Measurements from ENCODE around the gene CDO1.
"Not testable (repeated sequence)": the region's sequence is repeated elsewhere in the genome, so short reads cannot be mapped to it uniquely, and the experiment has no call there.

CDO1 gene

DNA sequence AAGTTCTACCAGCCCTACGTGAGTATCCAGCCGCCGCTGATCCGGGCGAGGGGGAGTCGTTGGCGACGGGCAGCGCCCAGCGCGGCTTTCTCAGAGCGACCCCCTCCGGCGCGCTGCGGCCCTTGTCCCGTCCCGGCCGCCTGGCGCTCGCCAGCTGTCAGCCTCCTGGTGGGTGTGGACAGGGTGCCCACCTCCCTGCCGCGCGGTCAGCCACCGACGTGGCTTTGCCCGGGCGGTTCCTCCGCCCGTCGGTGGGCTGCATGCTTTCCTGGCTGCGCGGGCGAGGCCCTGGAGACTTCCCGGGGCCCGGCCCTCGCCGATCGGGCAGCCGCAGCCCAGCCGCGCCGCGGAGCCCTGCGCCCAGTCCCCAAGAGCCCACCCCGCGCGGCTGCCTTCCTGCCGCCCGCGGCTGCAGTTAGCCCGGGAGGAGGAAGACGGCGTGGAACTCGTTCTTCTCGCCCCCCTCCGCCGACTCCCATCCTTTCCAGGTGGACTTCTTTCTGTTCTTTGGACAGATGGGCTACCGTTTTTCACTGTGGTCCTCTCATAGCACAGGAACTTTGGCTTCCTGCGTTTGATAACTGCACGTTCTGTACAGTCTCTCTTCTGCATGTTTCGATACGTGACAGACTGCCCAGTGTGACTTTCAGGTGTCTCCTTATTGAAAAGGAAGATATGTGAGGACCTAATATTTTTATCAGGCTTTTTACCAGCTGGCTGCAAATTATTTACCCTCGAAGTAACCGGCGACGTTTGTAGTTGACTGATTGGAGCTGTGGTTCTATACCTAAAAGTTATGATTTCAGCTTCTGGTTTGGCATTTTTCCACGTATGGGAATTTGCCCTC, 25.9 kb upstream of the CDO1 start:
- intact Hi-C loops (cut with micrococcal nuclease): loop anchor here (5.0 kb wide), 3 partner anchors 225 to 570 kb away; partner anchors contain the start of gene COMMD10
- H3K4me1 Mint-ChIP-seq (ENCODE audit: low read depth): peaks cover 39% of the 10 kb centered on the region
- peak overlapping the region; percentile 93 for H3K4me3 Mint-ChIP-seq
- H3K27me3 Mint-ChIP-seq: no peaks in the 10 kb centered on the region
- no peaks in the 10 kb centered on the region for H3K9me3 Mint-ChIP-seq
- H3K27ac Mint-ChIP-seq: peak overlapping the region; percentile 99
- H3K36me3 Mint-ChIP-seq (ENCODE audit: low read depth): peaks cover 18% of the 10 kb centered on the region

DNA sequence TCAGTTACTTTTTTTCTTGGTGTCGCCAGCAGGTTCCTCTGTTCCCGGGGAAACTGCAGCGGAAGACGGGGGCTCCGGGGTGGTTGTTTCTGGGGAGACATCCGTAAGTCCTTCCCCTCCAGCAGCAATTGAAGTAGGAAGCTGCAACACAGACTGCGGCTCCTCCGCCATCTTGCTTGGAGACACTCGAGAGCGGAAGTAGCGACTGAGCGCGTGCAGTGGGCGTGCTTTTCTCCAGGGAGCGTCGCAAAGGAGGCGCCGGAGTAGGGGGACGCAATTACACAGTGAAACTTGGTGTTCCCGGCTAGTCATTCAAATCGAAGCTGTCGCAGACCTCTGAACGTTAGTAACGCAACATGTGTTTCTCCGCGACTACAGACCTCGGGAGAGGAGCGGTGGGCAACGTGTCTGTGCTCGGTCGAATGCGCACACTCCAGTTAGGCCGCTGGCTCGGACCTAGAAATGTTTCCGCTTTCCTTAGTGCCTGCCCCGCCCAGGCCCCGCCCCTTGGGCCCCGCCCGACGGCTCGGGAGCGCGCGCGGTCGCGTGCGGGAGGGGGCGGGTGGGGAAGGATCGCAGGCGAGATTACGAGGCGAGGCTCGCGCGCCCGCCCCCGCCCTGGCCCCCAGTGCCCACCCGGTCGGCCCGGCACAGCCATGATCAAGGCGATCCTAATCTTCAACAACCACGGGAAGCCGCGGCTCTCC, 25.1 kb upstream of the CDO1 start, which contains the start of the genes AP3S1 and ATG12:
AP3S1 (plus strand) TSS at position 554 of the 707 bp plus-strand sequence; CDS start at position 657, 103 bp downstream.
ATG12 (minus strand) TSS at position 184 of the 707 bp plus-strand sequence; CDS start at position 171, 13 bp downstream.
- Mint-ChIP-seq H3K9me3 (no peaks in the 10 kb centered on the region), H3K36me3 (ENCODE audit: low read depth) (peaks cover 26% of the 10 kb centered on the region), H3K27ac (peak within 1 kb of the TSS; percentile 99), H3K4me1 (ENCODE audit: low read depth) (peaks cover 39% of the 10 kb centered on the region), H3K27me3 (no peaks in the 10 kb centered on the region), H3K4me3 (peak within 1 kb of the TSS; percentile 93)
- intact Hi-C loops (cut with micrococcal nuclease): loop anchor here (1.0 to 5.0 kb wide), 5 partner anchors 215 to 569 kb away; partner anchors contain the start of genes COMMD10, FEM1C and TMED7

DNA sequence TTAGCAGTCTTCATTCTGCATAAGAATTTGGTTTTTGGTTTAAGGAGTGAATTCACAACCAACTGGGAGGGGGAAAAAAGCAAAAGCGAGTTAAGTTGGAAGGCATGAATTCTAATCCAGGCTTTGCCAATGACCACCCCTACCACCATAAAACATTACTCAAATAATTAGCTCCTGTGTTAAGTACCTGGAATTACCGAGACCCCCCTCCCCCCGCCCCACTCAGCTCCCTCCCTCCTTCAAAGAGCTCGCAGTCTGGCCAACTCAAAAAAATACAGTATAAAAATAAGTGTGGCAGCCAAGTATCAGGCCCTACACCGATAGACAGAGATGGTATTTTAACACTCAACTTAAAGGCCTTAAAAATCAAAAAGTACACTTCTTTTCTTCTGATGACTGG, 24.4 kb upstream of the CDO1 start:
- Mint-ChIP-seq H3K36me3 (ENCODE audit: low read depth) (peaks cover 32% of the 10 kb centered on the region), H3K4me3 (peak overlapping the region; percentile 93), H3K9me3 (no peaks in the 10 kb centered on the region), H3K27ac (peak overlapping the region; percentile 99), H3K27me3 (no peaks in the 10 kb centered on the region), H3K4me1 (ENCODE audit: low read depth) (peaks cover 44% of the 10 kb centered on the region)
- intact Hi-C loops (cut with micrococcal nuclease): loop anchor here (1.0 to 5.0 kb wide), 5 partner anchors 215 to 569 kb away; partner anchors contain the start of genes COMMD10, FEM1C and TMED7

DNA sequence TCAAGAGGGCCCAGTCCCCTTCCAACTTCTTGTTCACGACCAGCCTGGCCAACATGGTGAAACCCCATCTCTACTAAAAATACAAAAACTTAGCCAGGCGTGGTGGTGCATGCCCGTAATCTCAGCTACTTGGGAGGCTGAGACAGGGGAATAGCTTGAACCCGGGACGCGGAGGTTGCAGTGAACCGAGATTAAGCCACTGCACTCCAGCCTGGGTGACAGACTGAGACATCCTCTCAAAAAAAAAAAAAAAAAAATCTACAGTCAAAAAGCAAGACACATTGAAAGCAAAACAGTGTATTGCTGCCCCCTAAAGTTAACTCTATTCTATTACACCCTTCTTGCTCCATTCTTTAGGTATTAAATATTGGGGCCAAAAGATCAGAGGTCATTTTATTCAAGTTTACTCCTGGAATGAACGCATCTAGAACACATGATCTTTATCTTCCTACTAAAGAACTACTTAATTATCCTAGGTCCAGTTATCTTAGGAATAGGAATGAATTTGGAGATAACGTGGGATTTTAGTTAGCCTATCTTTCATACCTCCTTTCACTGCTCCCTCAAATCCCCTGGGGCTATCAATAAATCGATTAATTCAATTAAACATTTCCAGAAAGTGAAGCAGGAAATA, 22.5 kb upstream of the CDO1 start:
- peaks cover 43% of the 10 kb centered on the region for H3K4me1 Mint-ChIP-seq (ENCODE audit: low read depth)
- peaks cover 50% of the 10 kb centered on the region for H3K36me3 Mint-ChIP-seq (ENCODE audit: low read depth)
- no peaks in the 10 kb centered on the region for H3K9me3 Mint-ChIP-seq
- intact Hi-C loops (cut with micrococcal nuclease): loop anchor here (2.0 to 5.0 kb wide), 2 partner anchors 202 to 532 kb away; no protein-coding TSS in a partner anchor
- H3K27me3 Mint-ChIP-seq: no peaks in the 10 kb centered on the region
- H3K27ac Mint-ChIP-seq: no peak overlapping the region
- H3K4me3 Mint-ChIP-seq: peak overlapping the region; percentile 50

DNA sequence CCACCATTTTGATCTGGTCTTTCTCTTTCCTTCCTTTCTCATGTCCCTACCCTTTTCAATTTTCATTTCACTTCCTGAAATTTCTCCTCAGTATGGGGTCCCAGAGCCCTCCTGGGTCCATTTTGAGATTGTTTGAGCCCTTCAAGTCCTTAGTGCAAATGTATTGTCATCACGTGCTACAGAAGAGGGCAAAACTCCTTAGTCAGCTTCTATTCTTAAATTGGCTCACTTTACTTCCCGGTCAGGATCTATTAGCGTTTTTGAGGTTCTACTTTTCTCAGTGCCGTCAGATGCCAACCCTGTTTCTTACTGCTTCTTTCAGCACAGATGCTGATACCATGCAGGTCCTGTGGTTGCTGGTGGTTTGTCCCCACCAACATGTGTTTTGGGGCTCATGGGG, 19.0 kb upstream of the CDO1 start:
- Mint-ChIP-seq H3K36me3 (ENCODE audit: low read depth) (peaks cover 58% of the 10 kb centered on the region), H3K4me3 (no peak overlapping the region), H3K4me1 (ENCODE audit: low read depth) (peaks cover 30% of the 10 kb centered on the region), H3K27ac (no peak overlapping the region), H3K9me3 (no peaks in the 10 kb centered on the region), H3K27me3 (no peaks in the 10 kb centered on the region)
- intact Hi-C loops (cut with micrococcal nuclease): loop anchor here (5.0 kb wide), 1 partner anchor 528 kb away; no protein-coding TSS in a partner anchor

DNA sequence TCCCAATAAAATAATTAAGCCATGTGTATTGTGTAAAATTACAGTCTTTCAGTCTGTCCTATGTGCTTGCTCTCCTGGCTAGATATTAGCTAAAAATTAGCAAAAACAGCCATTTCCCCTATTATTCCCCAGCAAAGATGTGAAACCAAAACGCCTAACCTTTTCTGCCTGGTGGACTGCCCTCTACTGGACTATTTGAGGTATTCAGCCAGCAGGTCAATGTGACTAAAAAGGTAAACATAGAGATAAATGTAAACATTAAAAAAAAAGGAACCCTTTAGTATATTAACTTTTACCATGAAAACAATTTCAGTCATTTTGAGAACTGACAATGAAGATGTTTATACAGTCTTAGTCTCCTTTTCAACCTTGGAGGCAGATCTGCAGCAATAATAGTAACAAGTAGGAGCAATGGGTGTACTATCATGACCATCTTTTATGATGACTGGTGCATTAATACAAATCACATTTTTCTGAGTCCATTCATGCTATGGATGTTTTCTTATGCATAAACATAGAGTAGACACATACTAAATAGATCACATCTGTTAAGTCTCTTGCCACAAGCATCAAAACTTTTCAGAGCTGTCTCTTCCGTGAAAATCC, 14.8 kb upstream of the CDO1 start:
- intact Hi-C loops (cut with micrococcal nuclease): no loop called here
- Mint-ChIP-seq H3K4me1 (ENCODE audit: low read depth) (peaks cover 9% of the 10 kb centered on the region), H3K4me3 (no peak overlapping the region), H3K27me3 (no peaks in the 10 kb centered on the region), H3K36me3 (ENCODE audit: low read depth) (peaks cover 58% of the 10 kb centered on the region), H3K9me3 (peaks cover 7% of the 10 kb centered on the region), H3K27ac (no peak overlapping the region)

DNA sequence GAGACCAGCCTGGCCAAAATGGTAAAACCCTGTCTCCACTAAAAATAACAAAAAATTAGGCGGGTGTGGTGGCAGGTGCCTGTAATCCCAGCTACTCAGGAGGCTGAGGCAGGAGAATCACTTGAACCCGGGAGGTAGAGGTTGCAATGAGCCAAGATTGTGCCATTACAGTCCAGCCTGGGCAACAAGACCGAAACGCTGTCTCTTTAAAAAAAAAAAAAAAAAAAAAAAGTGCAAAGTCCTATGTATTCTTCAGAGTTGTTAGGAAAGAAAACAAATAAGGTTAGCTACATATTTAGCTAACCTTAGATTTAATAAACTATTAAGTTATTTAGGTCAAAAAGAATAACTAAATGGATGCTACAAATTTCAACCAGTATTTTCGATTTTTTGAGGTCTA, 13.5 kb upstream of the CDO1 start:
- Mint-ChIP-seq H3K9me3 (peaks cover 21% of the 10 kb centered on the region), H3K4me3 (no peak overlapping the region), H3K36me3 (ENCODE audit: low read depth) (peaks cover 44% of the 10 kb centered on the region), H3K27ac (no peak overlapping the region), H3K4me1 (ENCODE audit: low read depth) (no peaks in the 10 kb centered on the region), H3K27me3 (no peaks in the 10 kb centered on the region)
- intact Hi-C loops (cut with micrococcal nuclease): no loop called here

DNA sequence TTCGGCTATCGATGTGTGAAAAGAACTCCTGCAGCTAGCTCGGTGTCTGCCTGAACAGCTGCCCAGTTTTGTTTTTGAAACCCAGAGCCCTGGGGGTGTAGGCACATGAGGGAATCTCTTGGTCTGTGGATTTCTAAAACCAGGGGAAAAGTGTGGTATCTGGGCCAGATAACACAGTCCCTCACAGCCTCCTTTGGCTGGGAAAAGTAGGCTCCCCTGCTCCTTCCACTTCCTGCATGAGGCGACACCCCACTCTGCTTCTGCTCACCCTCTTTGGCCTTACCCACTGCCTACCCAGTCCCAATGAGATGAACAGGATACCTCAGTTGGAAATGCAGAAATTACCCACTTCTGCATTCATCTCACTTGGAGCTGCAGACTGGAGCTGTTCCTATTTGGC, 9.5 kb upstream of the CDO1 start:
- Mint-ChIP-seq H3K4me3 (no peak overlapping the region), H3K9me3 (peaks cover 26% of the 10 kb centered on the region), H3K27ac (no peak overlapping the region), H3K4me1 (ENCODE audit: low read depth) (no peaks in the 10 kb centered on the region), H3K36me3 (ENCODE audit: low read depth) (peaks cover 20% of the 10 kb centered on the region), H3K27me3 (peaks cover 3% of the 10 kb centered on the region)
- intact Hi-C loops (cut with micrococcal nuclease): no loop called here

DNA sequence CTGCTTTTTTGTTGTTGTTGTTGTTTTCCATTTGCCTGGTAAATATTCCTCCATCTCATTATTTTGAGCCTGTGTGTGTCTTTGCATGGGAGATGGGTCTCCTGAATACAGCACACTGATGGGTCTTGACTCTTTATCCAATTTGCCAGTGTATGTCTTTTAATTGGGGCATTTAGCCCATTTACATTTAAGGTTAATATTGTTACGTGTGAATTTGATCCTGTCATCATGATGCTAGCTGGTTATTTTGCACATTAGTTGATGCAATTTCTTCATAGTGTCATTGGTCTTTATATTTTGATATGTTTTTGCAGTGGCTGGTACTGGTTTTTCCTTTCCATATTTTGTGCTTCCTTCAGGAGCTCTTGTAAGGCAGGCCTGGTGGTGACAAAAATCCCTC, 8.5 kb upstream of the CDO1 start:
- intact Hi-C loops (cut with micrococcal nuclease); H3K4me3 Mint-ChIP-seq; H3K27ac Mint-ChIP-seq; H3K4me1 Mint-ChIP-seq (ENCODE audit: low read depth): not testable (repeated sequence)
- Mint-ChIP-seq H3K27me3 (peaks cover 10% of the 10 kb centered on the region), H3K36me3 (ENCODE audit: low read depth) (peaks cover 18% of the 10 kb centered on the region), H3K9me3 (peaks cover 26% of the 10 kb centered on the region)

DNA sequence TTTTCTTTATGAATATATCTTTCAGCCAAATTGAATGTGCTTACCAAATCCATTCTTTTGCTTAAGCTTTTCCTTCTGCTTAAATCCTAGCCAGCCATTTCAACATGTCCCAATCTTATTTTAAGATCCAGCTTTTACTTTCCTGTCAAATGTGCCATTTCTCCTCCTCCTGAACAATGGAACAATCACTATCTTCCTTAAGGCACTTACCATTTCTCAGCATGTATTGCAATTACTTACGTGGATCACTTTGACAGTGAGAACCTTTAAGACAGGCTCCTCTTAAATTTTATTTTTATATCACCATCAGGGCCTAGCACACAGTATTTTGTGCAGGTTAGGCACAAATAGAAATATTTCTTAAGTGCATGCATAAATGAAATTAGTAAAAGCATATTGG, 4.4 kb upstream of the CDO1 start:
- peaks cover 15% of the 10 kb centered on the region for H3K9me3 Mint-ChIP-seq
- no peak overlapping the region for H3K27ac Mint-ChIP-seq
- H3K4me3 Mint-ChIP-seq: no peak overlapping the region
- H3K27me3 Mint-ChIP-seq: peaks cover 38% of the 10 kb centered on the region
- no peaks in the 10 kb centered on the region for H3K36me3 Mint-ChIP-seq (ENCODE audit: low read depth)
- peaks cover 12% of the 10 kb centered on the region for H3K4me1 Mint-ChIP-seq (ENCODE audit: low read depth)
- intact Hi-C loops (cut with micrococcal nuclease): no loop called here

DNA sequence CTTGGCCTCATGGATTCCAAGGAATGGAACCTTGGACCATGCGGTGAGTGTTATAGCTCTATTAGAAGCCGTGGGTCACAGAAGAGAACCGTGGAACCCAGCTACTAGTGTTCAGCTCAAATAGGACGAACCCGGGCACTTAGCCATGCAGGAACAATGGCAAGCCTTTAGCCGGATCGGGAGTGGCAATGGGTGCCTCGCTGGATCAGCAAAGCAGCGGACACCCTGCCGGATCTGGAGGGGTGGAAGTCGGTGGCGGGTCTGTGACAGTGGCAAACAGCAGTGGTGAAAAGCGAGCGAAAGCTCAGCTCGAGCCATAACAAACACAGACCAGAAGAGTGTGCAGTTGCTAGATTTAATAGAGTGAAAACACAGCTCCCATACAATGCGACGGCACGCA, 2.4 kb upstream of the CDO1 start:
- intact Hi-C loops (cut with micrococcal nuclease): loop anchor here (5.0 kb wide), 1 partner anchor 172 kb away; no protein-coding TSS in a partner anchor
- H3K4me1 Mint-ChIP-seq (ENCODE audit: low read depth): peaks cover 22% of the 10 kb centered on the region
- no peaks in the 10 kb centered on the region for H3K9me3 Mint-ChIP-seq
- no peak overlapping the region for H3K4me3 Mint-ChIP-seq
- no peaks in the 10 kb centered on the region for H3K36me3 Mint-ChIP-seq (ENCODE audit: low read depth)
- no peak overlapping the region for H3K27ac Mint-ChIP-seq
- H3K27me3 Mint-ChIP-seq: peaks cover 58% of the 10 kb centered on the region

DNA sequence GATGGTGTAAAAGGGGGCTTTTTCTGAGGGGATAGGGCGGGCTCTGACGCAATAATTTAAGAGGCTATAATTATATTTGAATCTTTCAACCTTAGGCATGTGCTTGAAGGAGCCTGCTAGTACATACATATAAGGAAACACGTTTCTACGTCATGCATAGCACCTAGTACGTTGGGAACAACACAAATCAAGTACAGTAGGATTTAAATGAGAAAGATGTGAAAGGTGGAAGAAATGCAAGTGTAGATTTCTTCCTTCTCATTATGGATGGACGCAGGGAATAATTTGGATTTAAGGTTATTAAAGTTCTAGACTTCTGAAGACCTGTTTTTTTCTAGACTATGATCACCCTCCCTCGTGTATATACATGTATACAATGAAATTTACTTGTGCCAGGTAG, 927 bp upstream of the CDO1 start:
- peaks cover 69% of the 10 kb centered on the region for H3K27me3 Mint-ChIP-seq

DNA sequence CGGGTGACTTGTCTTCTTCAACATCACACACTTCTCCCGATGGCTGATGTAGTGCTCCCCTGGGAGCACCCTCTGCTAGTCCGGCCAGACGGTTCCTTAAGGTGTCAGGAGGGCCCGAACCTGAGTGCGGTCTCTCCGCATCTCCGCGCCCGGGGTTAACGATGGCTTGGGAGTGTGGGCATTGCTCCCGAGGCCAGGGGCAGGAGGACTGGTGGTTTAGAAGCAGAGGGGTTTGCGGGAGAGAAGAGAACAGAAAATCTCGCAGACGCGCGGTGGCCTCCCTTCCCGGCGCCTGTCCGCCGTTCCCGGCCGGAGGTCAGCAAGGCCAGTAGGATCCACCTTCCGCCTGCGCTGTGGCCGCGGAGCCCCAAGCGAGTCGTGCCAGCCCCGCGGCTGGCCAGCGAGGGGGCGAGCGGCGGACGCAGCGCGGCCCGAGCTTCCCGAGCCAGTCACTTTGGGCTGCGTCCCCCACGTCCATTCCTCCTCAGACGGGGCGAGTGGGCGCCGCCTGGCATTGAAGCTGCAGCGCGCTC, 700 bp downstream of the CDO1 start:
- intact Hi-C loops (cut with micrococcal nuclease): loop anchor here (5.0 kb wide), 1 partner anchor 168 kb away; no protein-coding TSS in a partner anchor
- Mint-ChIP-seq H3K27ac (no peak overlapping the region), H3K9me3 (no peaks in the 10 kb centered on the region), H3K4me1 (ENCODE audit: low read depth) (peaks cover 22% of the 10 kb centered on the region), H3K4me3 (peak overlapping the region; percentile 49), H3K36me3 (ENCODE audit: low read depth) (no peaks in the 10 kb centered on the region), H3K27me3 (peaks cover 72% of the 10 kb centered on the region)

More for the DNA sequence above, 927 bp upstream of the CDO1 start:
- Mint-ChIP-seq H3K4me3 (no peak overlapping the region), H3K27ac (no peak overlapping the region), H3K9me3 (no peaks in the 10 kb centered on the region), H3K36me3 (ENCODE audit: low read depth) (no peaks in the 10 kb centered on the region), H3K4me1 (ENCODE audit: low read depth) (peaks cover 22% of the 10 kb centered on the region)
- intact Hi-C loops (cut with micrococcal nuclease): loop anchor here (5.0 kb wide), 1 partner anchor 170 kb away; no protein-coding TSS in a partner anchor

Data from dendritic cell treated with granulocyte-macrophage colony-stimulating factor and Interleukin-4, amounts not matched to agents 40 ng/mL and 50 ng/mL, for 4 days (primary cell).